ENCODE results near the gene EMC9.

Gene EMC9

DNA sequence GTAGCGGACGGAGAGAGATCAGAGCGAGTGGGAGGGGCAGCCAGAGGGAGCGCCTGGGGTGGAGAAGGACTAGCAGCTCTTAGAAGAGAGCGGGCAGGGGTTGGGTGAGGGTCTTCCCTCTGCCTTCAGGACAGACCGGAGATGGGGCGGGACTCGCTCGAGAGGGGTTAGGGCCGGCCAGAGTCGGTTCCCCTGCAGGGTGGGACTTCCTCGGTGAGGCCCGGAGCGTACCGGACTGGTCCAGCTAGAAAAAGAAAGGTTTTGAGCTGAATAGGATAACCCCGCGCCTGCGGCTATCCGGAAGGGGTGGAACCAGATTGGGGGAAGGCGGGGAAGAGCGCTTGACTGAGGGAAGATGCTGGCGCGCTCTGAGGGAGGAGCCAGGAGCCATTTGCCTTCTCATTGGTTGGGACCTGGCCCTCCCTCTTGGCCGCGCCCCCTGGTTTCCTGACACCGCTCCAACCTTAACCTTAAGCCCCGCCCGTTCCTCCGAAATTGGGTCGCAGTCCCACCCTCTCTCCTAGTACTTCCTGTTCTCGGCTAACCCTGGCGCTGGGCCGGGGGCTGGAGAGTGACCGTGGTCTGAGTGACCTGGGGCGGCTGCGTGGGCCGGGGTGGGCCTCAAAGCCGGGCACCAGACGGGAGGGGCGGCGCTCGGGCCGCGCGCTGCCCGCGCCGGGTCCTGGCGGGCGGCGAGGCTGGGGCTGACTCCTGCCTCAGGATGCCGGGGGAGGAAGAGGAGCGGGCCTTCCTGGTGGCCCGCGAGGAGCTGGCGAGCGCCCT lies 5.8 kb upstream of the EMC9 start, which contains the start of gene RNF31:
Gene RNF31 (plus strand): TSS at position 521 of the 783 bp plus-strand sequence. CDS start 201 bp downstream, at position 722.
- peak; percentile 98 for DNase-seq

DNA sequence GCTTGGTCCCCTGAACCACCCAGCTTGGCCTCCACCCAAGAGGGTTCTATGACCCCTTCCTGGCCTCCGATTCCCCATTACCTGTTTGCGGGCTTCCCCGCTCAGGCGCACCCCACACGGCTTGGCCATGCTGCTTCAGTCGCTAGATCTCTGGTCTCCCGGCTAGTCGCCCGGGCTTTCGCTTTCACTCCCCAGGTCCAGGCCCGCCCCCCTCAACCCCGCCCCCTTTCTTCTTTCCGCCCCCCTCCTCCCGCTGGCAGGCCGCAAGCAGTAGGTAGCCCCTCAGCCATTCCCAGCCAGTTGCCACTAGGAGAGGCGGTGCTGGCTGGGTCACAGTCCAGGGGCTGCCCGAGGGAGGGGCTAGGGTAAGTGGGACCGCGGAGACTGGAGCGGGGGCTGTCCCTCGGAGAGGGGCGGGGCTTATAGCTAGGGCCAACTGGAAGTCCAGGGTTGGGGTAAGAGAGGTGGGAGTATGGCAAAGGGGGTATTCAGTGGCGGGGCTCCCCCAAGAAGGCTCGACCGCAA lies 5.1 kb upstream of the EMC9 start, which contains the start of gene PSME2:
Gene PSME2 (minus strand): TSS at position 158 of the 525 bp plus-strand sequence. CDS start 29 bp downstream, at position 129.
- peak; percentile 96 for DNase-seq

DNA sequence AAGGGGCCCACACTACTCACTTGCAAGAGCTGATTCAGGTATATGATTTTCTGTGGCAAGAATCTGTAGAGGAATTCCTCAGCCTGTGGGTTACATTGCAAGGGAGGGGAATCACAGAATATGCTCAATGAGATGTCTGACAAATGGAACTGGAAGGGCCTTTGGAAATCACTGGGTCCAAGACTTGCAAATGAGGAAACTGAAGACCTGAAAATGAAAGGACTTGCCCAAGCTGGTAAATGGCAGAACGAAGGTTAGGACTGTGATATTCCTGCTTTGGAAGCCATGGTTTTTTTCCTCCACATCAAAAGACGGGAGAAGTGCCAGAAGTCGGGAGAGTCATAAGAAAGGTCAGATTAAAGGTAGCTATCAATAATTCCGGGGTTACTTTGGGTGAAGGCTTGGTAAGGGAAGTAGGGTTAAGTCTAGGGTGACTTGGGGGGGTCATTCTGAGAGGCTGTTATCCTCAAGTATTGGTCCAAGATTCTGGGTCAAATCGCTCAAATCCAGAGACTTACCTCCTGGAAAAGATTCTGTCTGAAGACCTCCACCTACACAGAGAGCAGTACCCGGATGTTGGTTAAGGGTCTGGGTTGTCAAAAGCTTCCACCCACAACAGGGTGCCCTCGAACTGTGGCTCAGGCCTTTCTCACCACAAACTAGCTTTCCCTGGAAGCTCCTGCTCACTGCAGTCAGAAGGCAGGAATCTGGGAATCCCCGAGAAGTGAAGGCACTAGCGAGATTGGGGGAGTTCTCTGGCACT lies 4.5 kb upstream of the EMC9 start:
- DNase-seq = no peak

DNA sequence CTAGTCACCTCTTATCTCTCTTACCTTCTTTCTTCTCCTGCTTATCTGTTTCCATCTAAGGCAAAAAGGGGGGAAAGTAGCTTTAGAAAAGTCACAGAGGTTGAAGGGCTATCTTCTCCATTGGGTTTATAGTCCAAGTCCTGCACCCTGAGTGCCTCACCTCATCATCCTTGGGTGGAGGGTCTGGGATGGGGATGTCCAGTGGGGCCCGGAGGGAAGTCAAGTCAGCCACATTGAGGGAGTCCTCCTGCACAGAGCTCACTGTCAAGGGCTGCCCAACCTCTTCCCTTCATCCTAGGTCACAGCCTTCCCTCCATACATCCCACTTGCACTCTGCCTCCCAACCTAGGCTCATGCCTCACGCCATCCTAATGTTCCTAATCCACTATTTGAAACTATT lies 3.8 kb upstream of the EMC9 start:
- no peak for DNase-seq

DNA sequence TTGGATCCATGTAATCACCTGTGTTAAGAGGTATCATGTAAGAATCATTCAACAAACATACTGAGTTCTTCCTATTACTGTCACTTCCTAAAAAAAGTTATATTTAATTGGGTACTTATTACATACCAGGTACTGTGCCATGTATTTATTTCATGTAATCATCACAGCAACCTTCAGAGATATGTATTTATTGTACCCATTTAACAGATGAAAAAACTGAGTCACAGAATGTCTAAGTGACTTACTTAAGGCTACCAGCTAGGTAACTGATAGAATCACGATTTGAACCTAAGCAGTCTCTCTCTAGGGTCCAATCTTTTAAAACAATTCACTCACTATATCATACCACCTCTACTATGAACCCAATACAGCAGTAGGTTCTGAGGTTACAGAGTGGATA lies 3.1 kb upstream of the EMC9 start:
- no peak for DNase-seq

DNA sequence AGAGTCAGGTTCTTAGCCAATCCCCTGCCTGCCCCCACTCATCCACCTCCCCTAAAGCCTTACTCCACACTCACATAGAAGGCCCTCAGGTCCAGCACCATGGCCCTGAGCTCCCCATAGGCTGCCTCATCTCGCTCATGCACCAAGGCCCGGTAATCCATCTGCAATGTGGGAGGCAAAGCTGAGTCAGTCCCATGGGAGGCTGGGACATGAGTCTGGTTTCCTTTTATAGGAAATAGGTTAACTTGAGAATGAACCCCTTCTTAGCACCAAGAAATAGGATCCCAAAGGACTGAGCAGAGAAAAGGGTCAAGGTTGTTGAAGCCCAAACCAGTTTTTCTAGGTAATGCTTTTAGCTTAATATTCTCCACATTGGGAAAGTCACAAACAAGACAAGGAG lies 2.1 kb upstream of the EMC9 start:
- DNase-seq = no peak

DNA sequence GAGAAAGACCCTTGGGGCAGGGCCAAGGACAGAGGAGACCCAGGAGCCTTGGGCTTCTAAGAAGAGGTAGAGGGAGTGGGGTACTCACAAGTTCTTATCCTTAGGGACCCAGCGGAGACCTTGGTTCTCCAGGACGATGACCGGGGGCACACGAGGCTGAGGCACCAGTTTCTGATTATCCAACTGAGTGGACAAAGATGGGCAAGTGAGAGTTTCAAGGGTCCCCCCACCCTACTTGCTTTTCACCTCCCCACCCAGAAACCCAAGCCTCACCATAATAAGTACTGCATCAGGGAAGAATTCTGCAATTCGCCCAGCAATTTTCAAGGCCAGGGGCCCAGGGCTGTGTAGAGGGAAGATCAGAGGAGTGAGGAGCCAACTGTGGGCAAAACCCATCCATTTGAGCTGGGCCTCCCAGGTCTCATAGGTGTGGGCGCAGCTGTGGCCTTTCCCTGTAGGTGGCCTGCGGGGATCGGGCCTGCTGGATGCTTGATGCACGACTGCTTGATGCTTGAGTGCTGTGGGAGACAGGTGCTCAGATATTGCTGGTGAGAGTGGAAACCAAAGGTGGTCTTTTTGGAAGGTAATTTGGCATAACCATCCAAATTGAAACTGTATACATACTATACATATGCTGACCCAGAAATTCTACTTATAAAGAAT lies 2.0 kb downstream of the EMC9 start:
- no peak for DNase-seq

DNA sequence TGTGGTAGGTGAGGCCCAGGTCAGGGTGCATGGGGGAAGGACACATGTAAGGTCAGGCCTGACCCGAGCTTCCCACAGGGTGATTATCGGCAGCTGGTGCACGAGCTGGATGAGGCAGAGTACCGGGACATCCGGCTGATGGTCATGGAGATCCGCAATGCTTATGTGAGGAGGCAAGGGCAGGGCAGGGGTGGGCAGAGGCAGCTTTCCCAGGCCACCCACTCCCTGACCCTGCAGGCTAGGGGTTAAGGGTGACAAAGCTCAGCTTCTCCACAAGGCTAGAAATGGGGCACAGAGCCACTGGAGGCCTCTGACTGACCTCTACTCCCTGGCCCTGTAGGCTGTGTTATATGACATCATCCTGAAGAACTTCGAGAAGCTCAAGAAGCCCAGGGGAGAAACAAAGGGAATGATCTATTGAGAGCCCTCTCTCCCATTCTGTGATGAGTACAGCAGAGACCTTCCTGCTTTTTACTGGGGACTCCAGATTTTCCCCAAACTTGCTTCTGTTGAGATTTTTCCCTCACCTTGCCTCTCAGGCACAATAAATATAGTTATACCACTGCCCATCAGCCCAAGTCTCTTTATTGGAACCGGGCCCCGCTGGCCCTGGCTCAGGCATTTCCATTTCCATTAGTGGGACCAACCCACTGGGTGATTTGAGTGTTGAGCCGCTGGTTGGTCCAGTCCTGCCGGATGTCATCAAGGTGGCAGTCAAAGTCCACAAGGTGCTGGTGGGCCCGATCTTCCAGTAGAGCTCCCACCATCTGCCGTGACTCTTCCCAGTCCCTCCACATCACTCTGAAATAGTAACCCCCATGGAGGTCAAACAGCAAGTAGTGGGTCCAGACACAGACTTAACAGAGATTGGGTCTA lies 2.8 kb downstream of the EMC9 start:
- no peak for DNase-seq

DNA sequence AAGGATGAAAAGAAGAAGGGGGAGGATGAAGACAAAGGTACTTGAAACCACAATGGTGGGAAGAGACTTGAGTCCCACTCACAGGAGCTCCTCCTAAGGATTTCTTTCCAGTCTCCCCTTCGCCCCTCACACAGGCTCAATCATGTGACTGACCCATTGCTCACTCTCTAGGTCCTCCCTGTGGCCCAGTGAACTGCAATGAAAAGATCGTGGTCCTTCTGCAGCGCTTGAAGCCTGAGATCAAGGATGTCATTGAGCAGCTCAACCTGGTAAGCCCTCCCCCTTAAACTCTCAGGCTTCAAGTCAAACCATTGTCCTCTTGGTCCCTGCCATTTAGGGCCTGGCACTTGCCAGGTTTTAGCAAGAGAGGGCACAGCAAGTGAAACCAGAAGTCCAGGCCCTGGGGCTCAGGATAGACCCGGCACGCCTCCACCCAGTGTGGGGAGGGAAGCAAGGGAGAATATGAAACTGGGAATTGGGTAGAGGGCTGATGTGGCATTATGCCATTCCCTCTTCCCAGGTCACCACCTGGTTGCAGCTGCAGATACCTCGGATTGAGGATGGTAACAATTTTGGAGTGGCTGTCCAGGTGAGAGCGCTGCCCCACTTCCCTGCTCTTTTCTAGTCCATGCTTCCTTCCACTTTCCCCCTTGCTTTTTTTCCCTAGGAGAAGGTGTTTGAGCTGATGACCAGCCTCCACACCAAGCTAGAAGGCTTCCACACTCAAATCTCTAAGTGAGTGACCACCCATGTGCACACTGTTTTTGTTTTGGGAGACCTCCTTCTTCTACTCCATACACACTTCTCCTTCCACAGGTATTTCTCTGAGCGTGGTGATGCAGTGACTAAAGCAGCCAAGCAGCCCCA lies 3.6 kb downstream of the EMC9 start:
- no peak for DNase-seq

DNA sequence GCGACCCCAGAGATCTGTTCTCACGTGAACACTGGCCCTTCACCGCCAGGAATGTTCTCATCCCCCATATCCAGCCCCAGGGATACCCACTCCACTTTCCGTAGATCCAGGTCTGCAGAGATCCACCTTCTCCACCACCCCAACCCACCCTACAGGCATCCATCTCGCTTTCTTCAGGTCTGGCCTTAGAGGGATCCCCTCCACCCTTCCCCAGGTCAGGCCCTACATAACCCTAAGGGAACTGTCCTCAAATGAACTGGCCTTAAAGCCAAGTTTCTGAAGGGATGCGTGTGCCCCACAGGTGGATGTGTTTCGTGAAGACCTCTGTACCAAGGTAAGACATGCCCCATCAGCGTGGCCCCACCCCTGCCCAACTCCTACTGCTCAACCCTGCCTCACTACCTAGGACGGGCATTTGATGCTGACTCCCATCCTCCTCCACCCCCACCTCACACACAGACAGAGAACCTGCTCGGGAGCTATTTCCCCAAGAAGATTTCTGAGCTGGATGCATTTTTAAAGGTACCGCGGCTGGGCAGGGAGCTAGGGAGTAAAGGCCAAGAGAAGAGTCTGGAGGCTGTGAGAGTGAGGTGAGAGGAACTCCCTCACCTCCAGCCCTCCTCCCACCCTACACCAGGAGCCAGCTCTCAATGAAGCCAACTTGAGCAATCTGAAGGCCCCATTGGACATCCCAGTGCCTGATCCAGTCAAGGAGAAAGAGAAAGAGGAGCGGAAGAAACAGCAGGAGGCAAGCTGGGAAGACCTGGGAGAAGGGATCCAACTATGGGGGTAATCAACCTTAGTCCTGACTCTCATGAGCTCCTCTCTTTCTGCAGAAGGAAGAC lies 4.5 kb downstream of the EMC9 start:
- DNase-seq = no peak

DNA sequence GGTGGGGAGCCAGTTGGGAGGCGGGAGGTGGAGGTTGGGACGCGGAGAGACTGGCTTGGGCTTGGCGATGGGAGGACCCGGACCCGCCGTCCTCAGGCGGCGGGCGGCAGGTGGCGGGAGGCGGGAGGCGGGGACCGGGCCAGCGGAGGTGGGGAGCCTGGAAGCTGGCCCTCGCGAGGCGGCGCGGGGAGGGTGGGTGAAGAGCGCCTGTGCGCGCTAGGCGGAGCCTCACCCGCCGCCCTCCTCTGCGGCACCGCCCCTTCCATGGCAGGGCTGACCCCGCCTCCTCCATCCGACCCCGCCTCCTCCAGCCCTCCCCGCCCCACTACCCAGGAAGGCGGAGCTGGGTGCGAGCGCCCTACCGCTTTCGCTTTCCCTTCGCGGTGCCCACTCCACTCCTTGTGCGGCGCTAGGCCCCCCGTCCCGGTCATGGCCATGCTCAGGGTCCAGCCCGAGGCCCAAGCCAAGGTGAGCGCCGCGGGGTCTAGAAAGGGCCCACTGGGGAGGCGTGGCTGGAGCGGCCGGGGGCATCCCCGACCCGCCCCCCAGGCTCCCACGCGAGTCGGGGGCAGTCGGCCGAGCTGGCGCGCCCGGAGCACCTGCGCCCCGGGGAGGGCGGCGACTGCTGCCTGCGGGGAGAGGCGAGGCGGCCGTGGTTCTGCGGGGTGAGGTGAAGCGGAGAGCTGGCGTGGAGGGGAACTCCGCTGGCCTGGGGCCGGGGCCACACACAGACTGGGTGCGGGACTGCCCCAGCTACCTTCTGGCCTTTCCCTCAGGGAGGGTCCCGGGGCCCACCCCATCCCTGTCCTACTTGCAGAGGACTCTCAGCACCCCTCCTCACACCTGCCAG lies 5.3 kb downstream of the EMC9 start, which contains the start of gene PSME1:
Gene PSME1 (plus strand): TSS at position 361 of the 850 bp plus-strand sequence. CDS start 69 bp downstream, at position 430.
- peak; percentile 92 for DNase-seq

DNA sequence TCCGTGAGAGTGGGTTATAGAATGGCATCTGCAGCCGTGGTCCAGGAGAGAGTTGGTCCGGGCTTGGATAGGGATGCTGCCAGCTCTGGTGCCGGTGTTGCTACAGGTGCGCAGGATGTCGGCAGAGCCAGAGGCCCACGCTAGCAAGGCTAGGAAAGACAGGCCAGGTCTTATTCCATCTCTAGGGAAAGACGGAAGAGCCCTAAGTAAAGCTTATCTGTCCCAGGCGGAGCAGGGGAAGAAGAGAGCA lies 5.9 kb downstream of the EMC9 start:
- DNase-seq = no peak

DNA sequence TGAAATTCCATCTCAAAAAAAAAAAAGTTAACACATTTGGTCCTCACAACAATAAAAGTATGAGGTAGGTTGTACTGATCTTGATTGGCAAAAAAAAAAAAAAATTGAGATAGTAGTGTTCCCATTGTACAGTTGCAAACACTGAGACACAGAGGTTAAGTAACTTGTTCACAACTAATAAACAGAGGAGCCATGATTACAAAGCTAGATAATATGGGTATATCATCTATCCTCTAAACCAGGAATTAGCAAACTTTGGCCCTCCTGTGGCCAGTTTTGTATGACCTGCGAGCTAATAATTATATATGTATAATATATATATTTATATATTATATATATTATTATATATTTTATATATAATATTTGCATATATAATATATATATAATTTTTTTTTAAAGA lies 7.7 kb downstream of the EMC9 start:
- DNase-seq = no peak

DNA sequence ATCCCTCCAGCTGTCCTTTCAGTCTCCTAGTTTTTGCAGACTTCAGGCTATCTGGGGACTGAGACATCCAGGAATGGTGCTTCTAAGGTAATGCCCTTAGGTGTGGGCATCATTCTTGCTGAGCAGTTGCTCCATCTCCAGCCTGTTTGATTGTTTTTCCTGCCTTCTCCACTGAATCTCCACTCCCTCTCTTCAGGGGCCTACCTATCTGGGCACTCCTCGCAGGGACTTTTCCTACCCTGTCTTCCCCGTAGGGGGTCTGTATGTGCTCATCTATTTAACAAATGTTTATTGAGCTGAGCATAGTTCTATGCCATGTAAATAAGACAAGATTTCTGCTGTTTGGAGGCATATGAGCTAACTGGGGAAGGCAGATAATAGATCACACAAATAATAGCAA lies 8.4 kb downstream of the EMC9 start:
- DNase-seq = no peak

DNA sequence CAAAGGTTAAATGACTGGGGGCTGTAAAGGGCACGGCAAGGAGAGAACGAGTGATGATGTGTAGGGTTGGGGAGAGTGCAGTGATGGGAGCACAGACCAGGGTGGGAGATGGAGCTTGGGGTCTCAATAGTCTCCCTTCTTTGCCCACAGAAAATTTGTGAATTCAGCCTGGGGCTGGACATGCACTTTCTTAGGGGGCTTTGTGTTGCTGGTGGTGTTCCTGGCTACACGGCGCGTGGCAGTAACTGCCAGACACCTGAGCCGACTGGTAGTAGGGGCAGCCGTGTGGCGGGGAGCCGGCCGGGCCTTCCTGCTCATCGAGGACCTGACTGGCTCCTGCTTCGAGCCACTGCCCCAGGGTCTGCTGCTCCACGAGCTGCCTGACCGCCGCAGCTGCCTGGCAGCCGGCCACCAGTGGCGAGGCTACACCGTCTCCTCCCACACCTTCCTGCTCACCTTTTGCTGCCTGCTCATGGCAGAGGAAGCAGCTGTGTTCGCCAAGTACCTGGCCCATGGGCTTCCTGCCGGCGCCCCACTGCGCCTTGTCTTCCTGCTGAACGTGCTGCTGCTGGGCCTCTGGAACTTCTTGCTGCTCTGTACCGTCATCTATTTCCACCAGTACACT lies 9.2 kb downstream of the EMC9 start:
- no peak for DNase-seq

DNA sequence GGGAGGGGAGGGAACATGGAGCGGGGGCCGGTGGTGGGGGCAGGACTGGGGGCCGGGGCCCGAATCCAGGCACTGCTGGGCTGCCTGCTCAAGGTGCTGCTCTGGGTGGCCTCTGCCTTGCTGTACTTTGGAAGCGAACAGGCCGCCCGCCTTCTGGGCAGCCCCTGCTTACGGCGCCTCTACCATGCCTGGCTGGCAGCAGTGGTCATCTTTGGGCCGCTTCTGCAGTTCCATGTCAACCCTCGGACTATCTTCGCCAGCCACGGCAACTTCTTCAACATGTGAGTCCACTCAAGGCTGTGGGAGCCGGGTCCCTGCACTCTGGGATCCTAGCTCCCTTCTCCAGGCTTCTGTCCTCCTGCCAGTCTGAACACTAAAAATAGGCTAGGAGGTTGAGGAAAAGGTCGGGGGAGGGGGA lies 9.8 kb downstream of the EMC9 start:
- no peak for DNase-seq

DNA sequence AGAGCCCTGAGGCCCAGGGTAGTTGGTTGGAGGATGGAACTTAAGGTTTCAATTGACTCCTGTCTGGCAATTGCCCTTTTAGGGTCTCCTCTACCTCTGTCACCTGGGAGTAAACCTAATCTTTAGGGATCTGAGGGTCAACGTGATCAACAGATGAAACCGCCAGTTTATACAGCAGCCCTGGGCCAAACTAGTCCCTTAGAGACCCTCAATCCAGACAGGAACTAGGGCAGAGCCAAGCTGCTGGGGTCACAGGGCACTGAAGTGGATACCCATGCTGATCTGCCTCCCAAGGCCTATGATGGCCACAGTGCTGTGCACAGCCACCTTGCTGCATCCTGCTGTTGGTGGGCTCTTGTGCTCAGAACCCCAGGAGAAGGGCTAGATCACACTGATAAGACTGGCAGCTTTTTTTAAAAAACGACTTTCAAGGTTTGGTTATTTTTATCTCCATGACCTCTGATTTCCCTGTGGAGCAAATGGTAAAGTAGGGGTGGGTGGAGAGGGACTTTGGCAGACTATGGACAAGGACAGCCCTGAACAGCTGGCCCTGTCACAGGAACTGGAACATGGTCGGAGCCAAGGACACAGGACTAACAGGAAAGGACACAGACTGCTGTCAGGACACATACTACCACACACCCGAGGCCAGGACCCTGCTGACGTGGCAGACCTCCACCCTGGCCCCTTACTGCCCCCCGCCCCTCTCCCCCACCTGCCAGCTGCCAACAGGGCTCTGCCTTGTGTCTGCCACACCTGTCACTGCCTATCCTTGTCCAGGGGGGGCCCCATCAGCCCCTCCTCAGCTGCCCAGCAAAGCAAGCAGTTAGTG lies 10.5 kb downstream of the EMC9 start:
- no peak for DNase-seq

DNA sequence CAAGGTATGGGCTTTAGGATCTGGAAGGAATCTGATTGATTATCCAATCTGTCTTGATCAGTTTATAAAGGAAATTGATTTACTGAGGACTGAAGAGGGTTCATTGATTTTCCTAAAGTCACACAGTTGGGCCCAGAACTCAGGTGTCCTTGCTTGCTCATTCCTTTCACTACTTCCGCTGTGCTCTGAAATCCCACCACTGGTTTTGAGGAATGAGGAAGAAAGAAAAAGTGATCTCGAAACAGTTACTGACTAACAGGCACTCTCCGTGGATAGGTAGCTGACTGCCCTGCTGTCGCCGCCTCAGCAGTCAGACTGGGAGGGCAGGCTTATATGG lies 11.0 kb downstream of the EMC9 start, which contains the start of gene FITM1:
Gene FITM1 (plus strand): TSS at position 280 of the 337 bp plus-strand sequence. CDS start 905 bp downstream, outside the sequence.
- DNase-seq = no peak
